ENCODE measurements around the gene TOR1B.

DNA sequence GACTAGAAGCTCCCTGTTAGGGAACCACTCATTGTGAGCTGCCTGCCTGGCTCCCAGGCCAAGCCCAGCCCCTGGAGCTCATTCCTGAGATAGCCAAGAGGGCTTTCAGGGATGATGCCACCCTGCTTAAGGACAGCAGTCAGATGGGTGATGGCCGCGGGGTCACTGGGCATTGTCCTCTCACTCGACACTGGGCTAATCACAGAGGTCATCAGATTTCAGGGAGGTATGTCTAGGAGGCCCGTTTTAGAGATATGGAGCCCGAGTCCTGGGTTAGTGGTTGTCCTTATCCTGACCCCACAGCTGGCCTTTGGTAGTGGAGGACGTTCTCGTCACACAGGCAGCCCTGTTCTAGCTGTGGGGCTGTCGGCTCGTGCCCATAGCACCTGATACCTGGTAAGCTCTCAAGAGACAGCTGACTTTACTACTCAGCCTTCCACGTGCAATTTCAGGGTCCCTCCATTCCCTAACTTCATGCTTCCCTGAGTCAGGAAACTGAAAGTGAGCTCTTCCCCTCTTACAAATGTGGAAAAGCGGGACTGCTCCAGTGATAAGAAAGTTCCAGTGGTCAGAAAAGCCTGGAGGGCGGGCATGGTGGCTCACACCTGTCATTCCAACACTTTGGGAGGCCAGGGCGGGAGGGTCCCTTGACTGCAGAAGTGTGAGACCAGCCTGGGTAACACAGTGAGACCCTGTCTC, 43.0 kb upstream of the TOR1B start:
- TF ChIP-seq, protein P1, sequence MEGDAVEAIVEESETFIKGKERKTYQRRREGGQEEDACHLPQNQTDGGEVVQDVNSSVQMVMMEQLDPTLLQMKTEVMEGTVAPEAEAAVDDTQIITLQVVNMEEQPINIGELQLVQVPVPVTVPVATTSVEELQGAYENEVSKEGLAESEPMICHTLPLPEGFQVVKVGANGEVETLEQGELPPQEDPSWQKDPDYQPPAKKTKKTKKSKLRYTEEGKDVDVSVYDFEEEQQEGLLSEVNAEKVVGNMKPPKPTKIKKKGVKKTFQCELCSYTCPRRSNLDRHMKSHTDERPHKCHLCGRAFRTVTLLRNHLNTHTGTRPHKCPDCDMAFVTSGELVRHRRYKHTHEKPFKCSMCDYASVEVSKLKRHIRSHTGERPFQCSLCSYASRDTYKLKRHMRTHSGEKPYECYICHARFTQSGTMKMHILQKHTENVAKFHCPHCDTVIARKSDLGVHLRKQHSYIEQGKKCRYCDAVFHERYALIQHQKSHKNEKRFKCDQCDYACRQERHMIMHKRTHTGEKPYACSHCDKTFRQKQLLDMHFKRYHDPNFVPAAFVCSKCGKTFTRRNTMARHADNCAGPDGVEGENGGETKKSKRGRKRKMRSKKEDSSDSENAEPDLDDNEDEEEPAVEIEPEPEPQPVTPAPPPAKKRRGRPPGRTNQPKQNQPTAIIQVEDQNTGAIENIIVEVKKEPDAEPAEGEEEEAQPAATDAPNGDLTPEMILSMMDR (IDR thresholded peaks at IDR 0.05) = no peak
- TF ChIP-seq POLR2A (IDR thresholded peaks at IDR 0.05) = no peak

All from lower leg skin (tissue), 3 donors.